Activated CD8-positive, alpha-beta memory T cell treated with anti-CD3 and anti-CD28 coated beads for 36 hours (primary cell): ENCODE data around the gene ZNF496. TPM values are rescaled to one million over a fixed set of nuclear protein-coding genes. Genes with fewer than 3 reads are reported as not detected.
"Not testable (repeated sequence)": the region's sequence is repeated elsewhere in the genome, so short reads cannot be mapped to it uniquely, and the experiment has no call there.

ENCODE experiments used
- CTCF ChIA-PET: fragments of 350-600 bp; sonication (Branson Sonifier 250); formaldehyde crosslinking; loops from one replicate; lab custom pipeline; 2021; ENCODE audit warnings: antibody characterized with exemption; lab: Charles Lee
- POLR2A ChIA-PET: fragments of 350-600 bp; sonication (Branson Sonifier 250); formaldehyde crosslinking; loops from one replicate; lab custom pipeline; 2021; ENCODE audit warnings: antibody characterized with exemption; lab: Charles Lee
- total RNA-seq, 2 experiments: library from RNA; stranded (reverse); gene quantifications; one replicate each; pipeline ENCODE4 v1.2.3, GENCODE V29; 2021

ZNF496 gene
- 10 to 100 TPM; 20.3 to 23.1 TPM for total RNA-seq

- ChIA-PET POLR2A (interaction anchor here (0.8 kb wide), 1 partner anchor 121 kb away, joined by 4 read pairs; no protein-coding TSS in a partner anchor), CTCF (interaction anchor here (1.0 kb wide), 1 partner anchor 8 kb away, joined by 4 read pairs; no protein-coding TSS in a partner anchor)
Observed at GRCh38 chr1:247331525-247332214, at the start of gene ZNF496. TSS of gene ZNF496 (minus strand) at chr1:247331867. CDS start at chr1:247329578, 2,289 bp downstream.

- POLR2A ChIA-PET = no interaction called here
- CTCF ChIA-PET = interaction anchor here (0.6 to 0.9 kb wide), 2 partner anchors 11 to 22 kb away, joined by 3 read pairs; no protein-coding TSS in a partner anchor
Observed at GRCh38 chr1:247378334-247379073, 46.8 kb upstream of the ZNF496 start.

- CTCF ChIA-PET, POLR2A ChIA-PET: not testable (repeated sequence)
Observed at GRCh38 chr1:247377656-247378055, 46.0 kb upstream of the ZNF496 start.

GRCh38 chr1:247376659-247377058 is 45.0 kb upstream of the ZNF496 start:
- ChIA-PET CTCF (no interaction called here), POLR2A (no interaction called here)

GRCh38 chr1:247375747-247376146 is 44.1 kb upstream of the ZNF496 start:
- ChIA-PET POLR2A (no interaction called here), CTCF (no interaction called here)

- CTCF ChIA-PET = interaction anchor here (0.5 to 3.2 kb wide), 4 partner anchors 10 to 797 kb away, joined by 3 to 34 read pairs (median 8); no protein-coding TSS in a partner anchor
- POLR2A ChIA-PET = not testable (repeated sequence)
Observed at GRCh38 chr1:247374651-247375334, 43.1 kb upstream of the ZNF496 start.

GRCh38 chr1:247373721-247374141 is 42.1 kb upstream of the ZNF496 start:
- ChIA-PET CTCF (interaction anchor here (1.1 to 3.2 kb wide), 7 partner anchors 11 to 114 kb away, joined by 3 to 34 read pairs (median 9); no protein-coding TSS in a partner anchor), POLR2A (interaction anchor here (0.7 kb wide), 1 partner anchor 73 kb away, joined by 6 read pairs; no protein-coding TSS in a partner anchor)

- ChIA-PET POLR2A (no interaction called here), CTCF (interaction anchor here (1.9 to 3.2 kb wide), 3 partner anchors 13 to 116 kb away, joined by 9 to 34 read pairs (median 9); no protein-coding TSS in a partner anchor)
Observed at GRCh38 chr1:247371801-247372259, 40.2 kb upstream of the ZNF496 start.

GRCh38 chr1:247370786-247371732 is 39.4 kb upstream of the ZNF496 start:
- ChIA-PET CTCF (no interaction called here), POLR2A (no interaction called here)

- CTCF ChIA-PET = no interaction called here
- POLR2A ChIA-PET = no interaction called here
Observed at GRCh38 chr1:247368490-247369145, 37.0 kb upstream of the ZNF496 start.

GRCh38 chr1:247367786-247368422 is 36.2 kb upstream of the ZNF496 start:
- ChIA-PET POLR2A (no interaction called here), CTCF (no interaction called here)

- CTCF ChIA-PET = no interaction called here
- POLR2A ChIA-PET = no interaction called here
Observed at GRCh38 chr1:247366926-247367645, 35.4 kb upstream of the ZNF496 start.

- CTCF ChIA-PET, POLR2A ChIA-PET: not testable (repeated sequence)
Observed at GRCh38 chr1:247366345-247366744, 34.7 kb upstream of the ZNF496 start.

GRCh38 chr1:247365023-247365422 is 33.4 kb upstream of the ZNF496 start:
- POLR2A ChIA-PET = no interaction called here
- CTCF ChIA-PET = no interaction called here

- CTCF ChIA-PET, POLR2A ChIA-PET: not testable (repeated sequence)
Observed at GRCh38 chr1:247363000-247363399, 31.3 kb upstream of the ZNF496 start.

- POLR2A ChIA-PET = no interaction called here
- CTCF ChIA-PET = interaction anchor here (0.8 kb wide), 1 partner anchor 10 kb away, joined by 4 read pairs; no protein-coding TSS in a partner anchor
Observed at GRCh38 chr1:247362153-247362552, 30.5 kb upstream of the ZNF496 start.
